A172 (cell line): ENCODE measurements around the gene MFN2. TPM values are rescaled to one million over a fixed set of nuclear protein-coding genes. Genes with fewer than 3 reads are reported as not detected.

Experiments
- DNase-seq: peaks from one replicate; pipeline ENCODE4 v3.0.0-alpha.2; 2015; ENCODE audit warnings: low spot score
- total RNA-seq: library from RNA; depleted of rRNA; stranded (reverse); fragments of >200 nt; shearing (Covaris generic); gene quantifications from 2 replicates; pipeline ENCODE4 v1.2.3, GENCODE V29; 2014

MFN2 gene
- total RNA-seq, 1 experiment from 2014 or later: 51.1 TPM

DNA sequence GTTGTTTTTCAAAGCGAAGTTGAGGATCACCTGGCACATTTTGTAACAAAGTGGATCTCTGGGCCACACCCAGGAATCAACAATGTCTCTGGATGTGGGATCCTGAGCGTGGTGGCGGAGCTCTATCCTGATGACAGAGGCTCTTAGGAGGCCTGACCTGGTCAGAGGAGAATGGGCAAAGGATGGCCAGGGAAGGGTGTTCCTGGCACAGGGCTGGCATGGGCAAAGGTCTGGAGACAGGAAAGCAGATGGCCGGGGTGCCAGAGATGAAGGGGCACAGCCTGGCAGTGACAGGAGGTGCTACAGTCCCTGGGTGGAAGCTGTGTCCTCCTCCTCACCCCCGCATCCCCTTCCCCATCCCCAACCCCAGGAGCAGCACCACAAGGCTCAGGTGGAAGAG is 20.0 kb upstream of the MFN2 start:
- DNase-seq: no peak

GRCh38 chr1:11960715-11961114 is 19.5 kb upstream of the MFN2 start:
- DNase-seq: no peak

GRCh38 chr1:11961230-11961629 is 19.0 kb upstream of the MFN2 start:
- DNase-seq: peak; percentile 55

DNA sequence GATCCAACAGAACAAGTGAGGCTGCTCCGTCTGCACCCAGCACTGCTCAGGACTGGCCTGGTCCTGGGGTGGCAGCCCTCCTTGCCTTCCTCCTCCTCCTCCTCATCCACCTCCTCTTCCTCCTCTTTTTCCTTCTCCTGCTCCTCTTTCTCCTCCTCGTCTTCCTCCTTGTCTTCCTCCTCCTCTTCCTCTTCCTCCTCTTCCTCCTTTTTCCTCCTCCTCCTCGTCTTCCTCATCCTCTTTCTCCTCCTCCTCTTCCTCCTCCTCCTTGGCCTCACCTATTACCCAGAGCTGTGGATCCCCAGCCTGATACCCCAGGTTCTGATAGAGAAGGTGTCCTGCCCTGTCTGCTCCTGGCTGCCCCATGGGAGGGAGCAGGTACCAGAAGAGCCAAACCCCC is 16.6 kb upstream of the MFN2 start:
- no peak for DNase-seq

- DNase-seq: no peak
These were observed 15.6 kb upstream of the MFN2 start for GRCh38 chr1:11964656-11965055.

- peak; percentile 37 for DNase-seq
These were observed 13.2 kb upstream of the MFN2 start for GRCh38 chr1:11967028-11967547.

- no peak for DNase-seq
These were observed 9.6 kb upstream of the MFN2 start for GRCh38 chr1:11970441-11971185.

GRCh38 chr1:11977625-11978024 is 2.6 kb upstream of the MFN2 start:
- DNase-seq: no peak

DNA sequence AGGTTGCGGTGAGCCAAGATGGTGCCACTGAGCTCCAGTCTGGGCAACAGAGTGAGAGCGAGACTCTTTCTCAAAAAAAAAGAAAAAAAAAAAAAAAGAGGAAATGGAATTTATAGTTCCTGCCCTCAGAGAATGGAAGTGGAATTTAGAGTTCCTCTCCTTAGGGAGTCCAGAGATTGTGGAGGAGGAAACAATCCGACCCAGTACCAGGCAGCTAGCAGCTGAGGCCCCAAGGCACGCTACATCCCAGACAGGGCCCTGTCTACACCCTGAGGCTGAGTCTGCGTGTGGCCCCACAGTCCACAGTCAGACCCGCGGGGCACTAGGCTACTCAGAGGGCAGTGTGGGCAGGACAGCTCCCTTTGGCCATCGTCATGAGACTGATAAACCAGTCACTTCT is 1.9 kb upstream of the MFN2 start:
- DNase-seq: no peak

DNA sequence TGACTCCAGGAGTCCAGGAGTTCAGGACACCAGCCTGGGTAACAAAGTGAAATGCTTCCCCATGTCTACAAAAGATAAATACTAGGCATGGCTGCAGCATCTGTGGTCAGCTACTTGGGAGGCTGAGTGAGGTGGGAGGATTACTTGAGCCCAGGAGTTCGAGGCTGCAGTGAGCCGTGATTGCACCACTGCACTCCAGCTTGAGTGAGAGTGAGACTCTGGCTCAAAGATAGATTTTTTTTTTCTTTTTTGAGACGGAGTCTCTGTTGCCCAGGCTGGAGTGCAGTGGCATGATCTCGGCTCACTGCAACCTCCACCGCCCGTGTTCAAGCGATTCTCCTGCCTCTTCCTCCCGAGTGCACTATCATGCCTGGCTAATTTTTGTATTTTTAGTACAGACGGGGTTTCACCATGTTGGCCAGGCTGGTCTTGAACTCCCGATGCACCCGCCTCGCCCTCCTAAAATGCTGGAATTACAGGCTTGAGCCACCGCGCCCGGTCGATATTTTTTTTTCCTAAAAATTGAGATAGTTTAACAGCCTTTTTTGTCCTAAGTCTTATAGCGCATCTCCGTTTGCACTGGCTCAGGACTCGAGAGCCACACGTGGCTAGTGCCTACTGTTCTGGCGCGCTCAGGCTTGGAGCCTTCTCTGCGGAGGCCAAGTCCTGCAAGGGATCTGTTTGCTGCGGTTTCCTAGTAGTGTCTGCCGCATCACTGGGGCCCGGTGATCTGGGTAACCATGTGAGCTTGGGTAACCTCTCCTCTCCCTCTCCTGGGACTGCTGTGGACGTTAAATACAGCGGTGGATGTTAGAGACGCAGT is 1.0 kb upstream of the MFN2 start:
- DNase-seq: no peak

- no peak for DNase-seq
These were observed 380 bp downstream of the MFN2 start for GRCh38 chr1:11980676-11980972.

DNA sequence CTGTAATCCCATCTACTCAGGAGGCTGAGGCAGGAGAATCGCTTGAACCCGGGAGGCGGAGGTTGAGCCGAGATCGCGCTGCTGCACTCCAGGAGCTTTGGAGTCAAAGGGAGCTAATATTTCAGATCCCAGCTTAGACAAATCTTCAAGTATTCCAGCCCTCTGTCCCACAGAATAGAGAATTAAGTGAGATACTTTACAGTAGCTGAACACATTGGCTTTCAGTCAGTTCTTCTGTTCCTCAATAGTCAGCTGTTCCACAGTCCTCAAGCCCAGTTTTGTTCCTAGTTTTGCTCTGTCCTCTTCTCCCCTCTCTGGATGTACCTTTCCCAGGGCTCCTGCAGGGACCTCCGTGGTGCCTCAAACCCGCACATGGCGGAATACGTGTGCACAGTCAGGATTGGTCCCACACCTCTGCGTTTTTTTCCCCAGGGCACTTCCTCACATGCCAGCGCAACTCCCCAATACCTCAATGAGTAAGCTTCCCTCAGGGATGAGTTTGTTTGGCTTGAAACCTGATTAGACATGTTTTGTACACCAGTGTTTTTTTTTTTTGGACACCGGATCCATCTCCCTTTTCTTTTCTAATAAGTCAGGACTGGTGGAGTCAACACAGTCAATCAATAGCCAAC is 1.2 kb downstream of the MFN2 start:
- DNase-seq: no peak

DNA sequence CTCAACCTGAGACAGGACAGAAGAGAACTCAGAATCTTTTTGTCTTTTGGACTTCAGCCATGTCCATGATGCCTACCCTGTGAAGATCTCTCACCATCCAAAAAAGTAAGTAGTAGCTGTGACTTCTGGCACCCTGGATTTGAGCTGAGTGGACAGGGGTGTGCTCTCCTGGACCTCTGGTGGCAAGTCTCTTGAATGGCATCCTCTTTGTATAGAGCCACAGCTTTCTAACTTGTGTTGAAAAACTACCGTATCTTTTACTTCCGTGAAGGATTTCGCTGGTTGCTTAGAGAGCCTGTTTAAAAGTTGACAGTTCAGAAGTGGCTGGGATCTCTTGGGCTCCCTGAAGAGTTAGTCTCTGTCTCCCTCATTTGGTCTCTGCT is 1.8 kb downstream of the MFN2 start:
- DNase-seq: no peak

GRCh38 chr1:11984121-11984520 is 3.9 kb downstream of the MFN2 start:
- no peak for DNase-seq

DNA sequence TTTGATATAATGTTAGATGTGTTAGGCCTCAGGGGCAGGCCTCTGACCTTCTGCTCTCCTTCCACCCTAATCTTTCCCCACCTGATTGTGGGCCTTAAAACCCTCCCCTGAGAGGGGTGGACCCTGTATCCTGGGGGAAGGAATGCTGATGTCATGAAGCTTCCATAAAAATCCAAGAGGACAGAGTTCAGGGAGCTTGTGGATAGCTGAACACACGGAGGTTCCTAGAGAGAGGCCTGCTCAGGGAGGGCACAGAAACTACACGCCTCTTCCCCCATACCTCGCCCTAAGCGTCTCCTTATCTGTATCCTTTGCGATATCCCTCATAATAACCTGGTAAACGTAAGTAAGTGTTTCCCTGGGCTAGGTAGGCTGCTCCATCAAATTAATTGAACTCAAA is 4.3 kb downstream of the MFN2 start:
- no peak for DNase-seq

DNA sequence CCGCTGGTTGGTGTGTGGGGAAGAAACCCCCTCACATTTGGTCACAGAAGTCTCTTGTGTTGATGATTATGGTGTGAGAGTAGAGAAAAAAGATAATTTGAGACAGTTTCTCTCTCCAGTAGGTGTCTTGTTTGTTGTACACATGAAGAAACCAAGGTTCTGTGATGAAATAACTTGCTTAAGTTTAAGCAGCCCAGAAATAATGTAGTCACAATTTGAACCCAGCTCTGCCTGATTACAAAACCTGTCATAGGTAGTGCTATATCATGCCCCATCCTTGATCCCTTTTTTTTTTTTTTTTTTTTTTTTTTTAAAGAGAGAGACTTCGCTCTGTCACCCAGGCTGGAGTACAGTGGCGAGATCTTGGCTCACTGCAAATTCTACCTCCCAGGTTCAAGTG is 4.9 kb downstream of the MFN2 start:
- DNase-seq: no peak

- DNase-seq: no peak
These were observed 5.6 kb downstream of the MFN2 start for GRCh38 chr1:11985851-11986250.

GRCh38 chr1:11989669-11990068 is 9.4 kb downstream of the MFN2 start:
- DNase-seq: no peak

DNA sequence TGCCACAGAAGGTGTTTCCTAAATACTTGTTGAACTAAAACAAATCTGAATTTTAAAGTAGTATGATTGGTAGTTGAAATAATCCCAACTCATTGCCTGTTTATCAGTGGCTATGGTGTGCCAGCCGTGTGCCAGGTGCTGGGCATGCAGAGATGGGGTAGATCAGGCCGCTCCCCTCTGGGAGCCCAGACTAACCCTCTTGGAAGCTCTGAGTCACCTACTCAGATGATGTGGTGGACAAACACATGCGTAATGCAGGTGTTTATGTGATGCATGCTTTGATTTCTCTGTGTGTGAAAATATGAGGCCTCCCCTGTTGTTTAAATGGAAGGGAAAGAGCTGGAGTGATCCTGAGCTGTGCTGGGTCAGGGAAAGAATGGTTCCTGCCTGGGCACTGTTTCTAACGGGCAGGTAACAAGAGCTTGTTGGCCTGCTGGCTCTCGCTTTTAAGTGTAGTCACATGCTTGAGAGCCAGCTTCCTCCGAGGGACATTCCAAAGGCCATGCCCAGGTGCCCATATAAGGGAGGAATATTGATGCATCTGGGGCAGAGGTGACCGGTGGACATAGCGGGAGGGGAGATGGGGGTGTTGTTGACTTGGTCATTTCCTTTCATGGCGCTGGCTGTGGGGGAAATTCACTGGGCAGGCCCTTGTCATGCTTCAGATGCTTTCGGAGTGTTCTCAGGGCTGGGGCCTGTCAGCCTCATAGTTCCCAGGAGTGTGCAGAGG is 10.2 kb downstream of the MFN2 start:
- no peak for DNase-seq

GRCh38 chr1:11991969-11992676 is 11.9 kb downstream of the MFN2 start:
- DNase-seq: no peak

- DNase-seq: no peak
These were observed 17.0 kb downstream of the MFN2 start for GRCh38 chr1:11997081-11997850.
